GM12878 (cell line): ENCODE data around the gene PUS3. TPM values are rescaled to one million over a fixed set of nuclear protein-coding genes. Genes with fewer than 3 reads are reported as not detected.

Experiments used
- ATAC-seq: fragments of 200-7000 bp; cut with Tn5 transposase; 3 replicates; pipeline ENCODE4 v1.9.1; 2020; ENCODE audit warnings: mild to moderate bottlenecking, moderate library complexity
- BruUV-seq: library from RNA; stranded (reverse); fragments of 400-500 nt; replicated peaks from 2 replicates; lab custom pipeline; 2021; lab: Mats Ljungman, UMichigan
- CTCF ChIA-PET: fragments of 300-600 bp; sonication (Branson Sonifier 250); formaldehyde crosslinking; extraction: SDS; loops from one replicate; lab custom pipeline; 2021; ENCODE audit warnings: inconsistent platforms; lab: Yijun Ruan, JAX
- POLR2A ChIA-PET: fragments of 350-600 bp; formaldehyde crosslinking; extraction: SDS; loops from one replicate; lab custom pipeline; 2021; ENCODE audit warnings: inconsistent platforms; lab: Charles Lee
- RAD21 ChIA-PET: fragments of 300-600 bp; sonication (Branson Sonifier 250); formaldehyde crosslinking; loops from one replicate; lab custom pipeline; 2023; ENCODE audit warnings: antibody characterized with exemption; ENCODE audit not compliant: unreplicated experiment; lab: Charles Lee
- SMC1A ChIA-PET: fragments of 300-600 bp; sonication (Branson Sonifier 250); formaldehyde crosslinking; loops from one replicate; lab custom pipeline; 2023; ENCODE audit not compliant: unreplicated experiment, uncharacterized antibody; lab: Charles Lee
- DNase-seq: peaks from one replicate; pipeline ENCODE4 v3.0.0-alpha.2; 2011; ENCODE audit warnings: low read depth, low spot score
- FAIRE-seq: peaks from 3 replicates; lab custom pipeline; 2011; peaks lifted over from hg19 to GRCh38; lab: Jason Lieb, UNC
- H2AFZ ChIP-seq: 2 replicates; pipeline ENCODE4 v1.6.0; 2011; ENCODE audit warnings: low read depth, low read length, control low read depth; ENCODE audit not compliant: control insufficient read depth
- H3K27ac ChIP-seq: 2 replicates; pipeline ENCODE4 v1.5.1; 2011; ENCODE audit warnings: control low read depth; ENCODE audit not compliant: control insufficient read depth, insufficient read depth
- H3K27me3 ChIP-seq, 2 experiments: replicated peaks in 1 of 2; 2 replicates each; pipeline versions ENCODE4 v1.6.0 to v1.6.1; 2011; ENCODE audit warnings: low read length in 1 of 2; ENCODE audit not compliant: control insufficient read depth in 2 of 2, insufficient read depth in 2 of 2
- H3K36me3 ChIP-seq, 2 experiments: 2 replicates each; pipeline ENCODE4 v1.5.1; 2011; ENCODE audit warnings: low read length in 1 of 2; ENCODE audit not compliant: control insufficient read depth in 2 of 2, insufficient read depth in 2 of 2
- H3K4me1 ChIP-seq: 2 replicates; pipeline ENCODE4 v1.6.1; 2011; ENCODE audit warnings: mild to moderate bottlenecking, low read length, moderate library complexity, mixed read lengths; ENCODE audit not compliant: control insufficient read depth, insufficient read depth
- H3K4me2 ChIP-seq: 2 replicates; pipeline ENCODE4 v1.6.0; 2011; ENCODE audit warnings: control low read depth; ENCODE audit not compliant: control insufficient read depth, insufficient read depth
- H3K4me3 ChIP-seq: fragments of 200-600 bp; sonication (generic); 2 replicates; pipeline ENCODE4 v1.5.1; 2016
- H3K79me2 ChIP-seq: 2 replicates; pipeline ENCODE4 v1.6.0; 2011; ENCODE audit warnings: low read length; ENCODE audit not compliant: control insufficient read depth, insufficient read depth
- H3K9ac ChIP-seq: 2 replicates; pipeline ENCODE4 v1.8.0; 2011; ENCODE audit warnings: low read length, control low read depth, mixed read lengths; ENCODE audit not compliant: control insufficient read depth, insufficient read depth
- H3K9me3 ChIP-seq: replicated peaks from 3 replicates; pipeline ENCODE4 v1.5.1; 2011; ENCODE audit warnings: mild to moderate bottlenecking, low read length; ENCODE audit not compliant: control insufficient read depth, insufficient read depth
- H4K20me1 ChIP-seq: 2 replicates; pipeline ENCODE4 v1.6.0; 2011; ENCODE audit not compliant: control insufficient read depth, insufficient read depth
- CBFB ChIP-seq: IDR thresholded peaks from 2 replicates; pipeline ENCODE4 v1.6.1; 2016; ENCODE audit warnings: antibody characterized with exemption, low read depth
- DPF2 ChIP-seq: fragments of 450-650 bp; IDR thresholded peaks from 2 replicates; pipeline ENCODE4 v1.6.1; 2017; ENCODE audit warnings: mild to moderate bottlenecking
- IRF4 ChIP-seq: IDR thresholded peaks from 2 replicates; pipeline ENCODE4 v1.6.1; 2011; ENCODE audit warnings: low read depth, low read length
- MEF2A ChIP-seq: IDR thresholded peaks from 2 replicates; pipeline ENCODE4 v1.6.1; 2011; ENCODE audit warnings: low read depth, mild to moderate bottlenecking, low read length, moderate library complexity; ENCODE audit not compliant: insufficient read depth
- NR2C1 ChIP-seq: fragments of 450-650 bp; IDR thresholded peaks from 2 replicates; pipeline ENCODE4 v1.6.1; 2017; ENCODE audit warnings: antibody characterized with exemption, mild to moderate bottlenecking, moderate library complexity
- POLR2AphosphoS5 ChIP-seq: IDR thresholded peaks from 2 replicates; pipeline ENCODE4 v1.6.1; 2011; ENCODE audit warnings: mild to moderate bottlenecking, low read length, inconsistent platforms
- ZNF274 ChIP-seq: IDR thresholded peaks from one replicate; pipeline ENCODE4 v1.8.0; 2011; ENCODE audit not compliant: insufficient read length, insufficient read depth
- WGBS: methylation state at CpG from one replicate; pipeline ENCODE4 v1.1.6; 2016; ENCODE audit warnings: low lambda C conversion rate; ENCODE audit not compliant: insufficient replicate concordance, insufficient coverage; ENCODE audit errors: missing lambda C conversion rate; 5-methylcytosine and 5-hydroxymethylcytosine counted together
- in situ Hi-C: fragments of 300-500 bp; cut with MboI; formaldehyde crosslinking; loops from 9 replicates; pipeline ENCODE4 v1.14.3; 2018; ENCODE audit warnings: mixed read lengths
- intact Hi-C: fragments of 100-400 bp; cut with micrococcal nuclease; formaldehyde crosslinking; loops from one replicate; pipeline ENCODE4 v1.14.2; 2022; ENCODE audit not compliant: unreplicated experiment
- polyA plus RNA-seq, 11 experiments: library from polyadenylated mRNA; depleted of rRNA in 4 of 11; unstranded in 6 of 11; stranded (reverse) in 5 of 11; fragments of >200 nt; fragmentation: Nextera tagmentation in 4 of 11; fragmentation: Illumina TruSeq in 1 of 11; extraction: Ambion mirVana in 4 of 11; extraction: Trizol in 1 of 11; gene quantifications; 1 replicate in 1 of 11; 2 replicates in 10 of 11; pipeline versions ENCODE4 v1.2.1 to v1.2.3, GENCODE V29; 2011 to 2016; ENCODE audit warnings: inconsistent platforms in 2 of 11, missing spikeins in 2 of 11, low read depth in 1 of 11
- total RNA-seq, 4 experiments: library from RNA; depleted of rRNA in 3 of 4; stranded (reverse); fragments of >200 nt in 3 of 4; fragmentation: Illumina TruSeq in 1 of 4; extraction: Trizol in 1 of 4; gene quantifications; 2 replicates each; pipeline versions ENCODE4 v1.2.1 to v1.2.3, GENCODE V29; 2013 to 2021
- TF ChIP-seq, protein P1 (sequence below): fragments of 150-350 bp; IDR thresholded peaks from 2 replicates; pipeline ENCODE4 v1.6.1; 2016; ENCODE audit warnings: low read depth, low read length
- TF ChIP-seq, protein P2 (sequence below): IDR thresholded peaks from 2 replicates; pipeline ENCODE4 v1.6.1; 2012; ENCODE audit warnings: mild to moderate bottlenecking, low read depth, low read length
- TF ChIP-seq, protein P3 (sequence below): fragments of 450-650 bp; IDR thresholded peaks from 2 replicates; pipeline ENCODE4 v1.6.1; 2017; ENCODE audit warnings: mild to moderate bottlenecking, moderate library complexity

PUS3 gene
- total and polyA plus RNA-seq, 10 of the 15 experiments (the other 5 are each of a cell fraction or from before 2014, with no cell fraction given), result 10.9 to 22.4 (median 14.3) TPM

DNA sequence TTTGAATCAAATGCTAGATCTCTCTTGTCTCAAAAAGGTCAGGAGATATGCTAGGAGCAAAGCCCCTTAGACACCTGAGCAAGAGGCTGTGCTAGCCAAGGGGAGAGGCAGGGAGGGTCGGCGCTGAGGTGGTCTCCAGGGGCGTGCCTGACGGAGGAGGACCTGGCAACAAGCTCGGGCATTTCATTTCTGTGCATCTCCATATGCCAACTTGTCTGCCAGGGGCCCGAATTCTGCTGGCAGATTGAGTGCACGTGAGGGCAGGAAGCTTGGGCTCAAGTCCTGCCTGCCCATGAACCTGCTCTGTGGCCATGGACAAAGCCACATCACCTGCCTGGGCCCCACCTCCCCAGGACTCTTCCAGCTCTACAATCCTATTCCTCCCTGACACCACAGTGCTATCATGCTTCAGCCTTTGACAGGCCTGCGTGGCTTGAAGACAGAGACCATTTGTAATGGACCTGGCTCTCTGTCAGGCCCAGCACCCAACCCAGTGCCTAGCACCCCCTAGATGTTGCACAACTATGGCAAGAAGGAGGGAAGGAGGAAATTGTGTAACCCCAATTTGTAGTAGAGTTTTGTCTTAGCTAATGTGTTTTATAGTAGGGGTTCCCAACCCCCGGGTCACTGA lies 26.6 kb upstream of the PUS3 start (continued):
- TF ChIP-seq, protein P1, sequence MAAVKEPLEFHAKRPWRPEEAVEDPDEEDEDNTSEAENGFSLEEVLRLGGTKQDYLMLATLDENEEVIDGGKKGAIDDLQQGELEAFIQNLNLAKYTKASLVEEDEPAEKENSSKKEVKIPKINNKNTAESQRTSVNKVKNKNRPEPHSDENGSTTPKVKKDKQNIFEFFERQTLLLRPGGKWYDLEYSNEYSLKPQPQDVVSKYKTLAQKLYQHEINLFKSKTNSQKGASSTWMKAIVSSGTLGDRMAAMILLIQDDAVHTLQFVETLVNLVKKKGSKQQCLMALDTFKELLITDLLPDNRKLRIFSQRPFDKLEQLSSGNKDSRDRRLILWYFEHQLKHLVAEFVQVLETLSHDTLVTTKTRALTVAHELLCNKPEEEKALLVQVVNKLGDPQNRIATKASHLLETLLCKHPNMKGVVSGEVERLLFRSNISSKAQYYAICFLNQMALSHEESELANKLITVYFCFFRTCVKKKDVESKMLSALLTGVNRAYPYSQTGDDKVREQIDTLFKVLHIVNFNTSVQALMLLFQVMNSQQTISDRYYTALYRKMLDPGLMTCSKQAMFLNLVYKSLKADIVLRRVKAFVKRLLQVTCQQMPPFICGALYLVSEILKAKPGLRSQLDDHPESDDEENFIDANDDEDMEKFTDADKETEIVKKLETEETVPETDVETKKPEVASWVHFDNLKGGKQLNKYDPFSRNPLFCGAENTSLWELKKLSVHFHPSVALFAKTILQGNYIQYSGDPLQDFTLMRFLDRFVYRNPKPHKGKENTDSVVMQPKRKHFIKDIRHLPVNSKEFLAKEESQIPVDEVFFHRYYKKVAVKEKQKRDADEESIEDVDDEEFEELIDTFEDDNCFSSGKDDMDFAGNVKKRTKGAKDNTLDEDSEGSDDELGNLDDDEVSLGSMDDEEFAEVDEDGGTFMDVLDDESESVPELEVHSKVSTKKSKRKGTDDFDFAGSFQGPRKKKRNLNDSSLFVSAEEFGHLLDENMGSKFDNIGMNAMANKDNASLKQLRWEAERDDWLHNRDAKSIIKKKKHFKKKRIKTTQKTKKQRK, result no peak
- TF ChIP-seq ZNF274 (no peak), POLR2AphosphoS5 (no peak), NR2C1 (no peak)

- intact Hi-C loops, result loop anchor here (10.0 kb wide), 1 partner anchor 388 kb away; no protein-coding TSS in a partner anchor
- SMC1A ChIA-PET, result interaction anchor here (1.0 to 6.3 kb wide), 2 partner anchors 196 to 268 kb away, joined by 3 to 61 read pairs; no protein-coding TSS in a partner anchor
- H3K9me3 ChIP-seq, result no peaks in the 10 kb centered on the region
- POLR2A ChIA-PET, result no interaction called here
- H3K36me3 ChIP-seq, result no peaks in the 10 kb centered on the region
- RAD21 ChIA-PET, result no interaction called here
- no peak overlapping the region for H3K4me2 ChIP-seq
- H3K27ac ChIP-seq, result no peak overlapping the region
- in situ Hi-C loops, result no loop called here
- CTCF ChIA-PET, result interaction anchor here (0.9 to 5.9 kb wide), 2 partner anchors 264 to 272 kb away, joined by 3 to 120 read pairs; no protein-coding TSS in a partner anchor
- no peaks in the 10 kb centered on the region; a peak in 1 of 4 replicates for H3K27me3 ChIP-seq
- no peaks in the 10 kb centered on the region for H4K20me1 ChIP-seq
- ATAC-seq (no peak), DNase-seq (no peak), FAIRE-seq (no peak)
- H3K9ac ChIP-seq, result no peak overlapping the region
- H3K4me1 ChIP-seq, result no peaks in the 10 kb centered on the region
- BruUV-seq, result no TSS peak
- H3K4me3 ChIP-seq, result no peak overlapping the region
- H2AFZ ChIP-seq, result no peak overlapping the region
- no peaks in the 10 kb centered on the region for H3K79me2 ChIP-seq
- WGBS, result 29% methylated on average over 12 of the region's 12 CpGs
- TF ChIP-seq CBFB (no peak), IRF4 (no peak), DPF2 (no peak), MEF2A (no peak)
- TF ChIP-seq, protein P2, sequence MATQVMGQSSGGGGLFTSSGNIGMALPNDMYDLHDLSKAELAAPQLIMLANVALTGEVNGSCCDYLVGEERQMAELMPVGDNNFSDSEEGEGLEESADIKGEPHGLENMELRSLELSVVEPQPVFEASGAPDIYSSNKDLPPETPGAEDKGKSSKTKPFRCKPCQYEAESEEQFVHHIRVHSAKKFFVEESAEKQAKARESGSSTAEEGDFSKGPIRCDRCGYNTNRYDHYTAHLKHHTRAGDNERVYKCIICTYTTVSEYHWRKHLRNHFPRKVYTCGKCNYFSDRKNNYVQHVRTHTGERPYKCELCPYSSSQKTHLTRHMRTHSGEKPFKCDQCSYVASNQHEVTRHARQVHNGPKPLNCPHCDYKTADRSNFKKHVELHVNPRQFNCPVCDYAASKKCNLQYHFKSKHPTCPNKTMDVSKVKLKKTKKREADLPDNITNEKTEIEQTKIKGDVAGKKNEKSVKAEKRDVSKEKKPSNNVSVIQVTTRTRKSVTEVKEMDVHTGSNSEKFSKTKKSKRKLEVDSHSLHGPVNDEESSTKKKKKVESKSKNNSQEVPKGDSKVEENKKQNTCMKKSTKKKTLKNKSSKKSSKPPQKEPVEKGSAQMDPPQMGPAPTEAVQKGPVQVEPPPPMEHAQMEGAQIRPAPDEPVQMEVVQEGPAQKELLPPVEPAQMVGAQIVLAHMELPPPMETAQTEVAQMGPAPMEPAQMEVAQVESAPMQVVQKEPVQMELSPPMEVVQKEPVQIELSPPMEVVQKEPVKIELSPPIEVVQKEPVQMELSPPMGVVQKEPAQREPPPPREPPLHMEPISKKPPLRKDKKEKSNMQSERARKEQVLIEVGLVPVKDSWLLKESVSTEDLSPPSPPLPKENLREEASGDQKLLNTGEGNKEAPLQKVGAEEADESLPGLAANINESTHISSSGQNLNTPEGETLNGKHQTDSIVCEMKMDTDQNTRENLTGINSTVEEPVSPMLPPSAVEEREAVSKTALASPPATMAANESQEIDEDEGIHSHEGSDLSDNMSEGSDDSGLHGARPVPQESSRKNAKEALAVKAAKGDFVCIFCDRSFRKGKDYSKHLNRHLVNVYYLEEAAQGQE, result no peak
- TF ChIP-seq, protein P3, sequence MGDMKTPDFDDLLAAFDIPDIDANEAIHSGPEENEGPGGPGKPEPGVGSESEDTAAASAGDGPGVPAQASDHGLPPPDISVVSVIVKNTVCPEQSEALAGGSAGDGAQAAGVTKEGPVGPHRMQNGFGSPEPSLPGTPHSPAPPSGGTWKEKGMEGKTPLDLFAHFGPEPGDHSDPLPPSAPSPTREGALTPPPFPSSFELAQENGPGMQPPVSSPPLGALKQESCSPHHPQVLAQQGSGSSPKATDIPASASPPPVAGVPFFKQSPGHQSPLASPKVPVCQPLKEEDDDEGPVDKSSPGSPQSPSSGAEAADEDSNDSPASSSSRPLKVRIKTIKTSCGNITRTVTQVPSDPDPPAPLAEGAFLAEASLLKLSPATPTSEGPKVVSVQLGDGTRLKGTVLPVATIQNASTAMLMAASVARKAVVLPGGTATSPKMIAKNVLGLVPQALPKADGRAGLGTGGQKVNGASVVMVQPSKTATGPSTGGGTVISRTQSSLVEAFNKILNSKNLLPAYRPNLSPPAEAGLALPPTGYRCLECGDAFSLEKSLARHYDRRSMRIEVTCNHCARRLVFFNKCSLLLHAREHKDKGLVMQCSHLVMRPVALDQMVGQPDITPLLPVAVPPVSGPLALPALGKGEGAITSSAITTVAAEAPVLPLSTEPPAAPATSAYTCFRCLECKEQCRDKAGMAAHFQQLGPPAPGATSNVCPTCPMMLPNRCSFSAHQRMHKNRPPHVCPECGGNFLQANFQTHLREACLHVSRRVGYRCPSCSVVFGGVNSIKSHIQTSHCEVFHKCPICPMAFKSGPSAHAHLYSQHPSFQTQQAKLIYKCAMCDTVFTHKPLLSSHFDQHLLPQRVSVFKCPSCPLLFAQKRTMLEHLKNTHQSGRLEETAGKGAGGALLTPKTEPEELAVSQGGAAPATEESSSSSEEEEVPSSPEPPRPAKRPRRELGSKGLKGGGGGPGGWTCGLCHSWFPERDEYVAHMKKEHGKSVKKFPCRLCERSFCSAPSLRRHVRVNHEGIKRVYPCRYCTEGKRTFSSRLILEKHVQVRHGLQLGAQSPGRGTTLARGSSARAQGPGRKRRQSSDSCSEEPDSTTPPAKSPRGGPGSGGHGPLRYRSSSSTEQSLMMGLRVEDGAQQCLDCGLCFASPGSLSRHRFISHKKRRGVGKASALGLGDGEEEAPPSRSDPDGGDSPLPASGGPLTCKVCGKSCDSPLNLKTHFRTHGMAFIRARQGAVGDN, result no peak
These were observed 23.7 kb upstream of the PUS3 start for GRCh38 chr11:125926682-125927081.
